Measurements from ENCODE around the gene BRIP1.

- no peak for TF ChIP-seq CTCF (IDR thresholded peaks at IDR 0.05; ENCODE audit: low read depth, low read length)
- no peak for TF ChIP-seq POLR2A (IDR thresholded peaks at IDR 0.05; ENCODE audit: extremely low read depth, insufficient read length)
- TF ChIP-seq MYC (IDR thresholded peaks at IDR 0.05; ENCODE audit: low read depth, low read length): no peak
- no peak for TF ChIP-seq MAX (IDR thresholded peaks at IDR 0.05; ENCODE audit: low read depth, low read length)
Observed at GRCh38 chr17:61764846-61765245, 98.5 kb downstream of the BRIP1 start.

Measured in NB4 (cell line).